ENCODE data around the gene HS2ST1. TPM values are rescaled to one million over a fixed set of nuclear protein-coding genes. Genes with fewer than 3 reads are reported as not detected.
A peak's percentile ranks its signal among the peaks of the same experiment; 100 is the strongest.

The HS2ST1 gene
- total and polyA plus RNA-seq, 8 donors: 22.5 to 92.2 (median 70.7) TPM

GRCh38 chr1:87149241-87150041 lies 235.0 kb downstream of the HS2ST1 start:
- TF ChIP-seq, protein P1, sequence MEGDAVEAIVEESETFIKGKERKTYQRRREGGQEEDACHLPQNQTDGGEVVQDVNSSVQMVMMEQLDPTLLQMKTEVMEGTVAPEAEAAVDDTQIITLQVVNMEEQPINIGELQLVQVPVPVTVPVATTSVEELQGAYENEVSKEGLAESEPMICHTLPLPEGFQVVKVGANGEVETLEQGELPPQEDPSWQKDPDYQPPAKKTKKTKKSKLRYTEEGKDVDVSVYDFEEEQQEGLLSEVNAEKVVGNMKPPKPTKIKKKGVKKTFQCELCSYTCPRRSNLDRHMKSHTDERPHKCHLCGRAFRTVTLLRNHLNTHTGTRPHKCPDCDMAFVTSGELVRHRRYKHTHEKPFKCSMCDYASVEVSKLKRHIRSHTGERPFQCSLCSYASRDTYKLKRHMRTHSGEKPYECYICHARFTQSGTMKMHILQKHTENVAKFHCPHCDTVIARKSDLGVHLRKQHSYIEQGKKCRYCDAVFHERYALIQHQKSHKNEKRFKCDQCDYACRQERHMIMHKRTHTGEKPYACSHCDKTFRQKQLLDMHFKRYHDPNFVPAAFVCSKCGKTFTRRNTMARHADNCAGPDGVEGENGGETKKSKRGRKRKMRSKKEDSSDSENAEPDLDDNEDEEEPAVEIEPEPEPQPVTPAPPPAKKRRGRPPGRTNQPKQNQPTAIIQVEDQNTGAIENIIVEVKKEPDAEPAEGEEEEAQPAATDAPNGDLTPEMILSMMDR (IDR thresholded peaks at IDR 0.05): no peak
- no peak for ATAC-seq
- H3K27me3 ChIP-seq: peaks cover 0 to 9% of the 10 kb centered on the region in 2 donors
- intact Hi-C loops (cut with DNase I): no loop called here
- peaks cover 9 to 32% of the 10 kb centered on the region in 2 donors for H3K4me1 ChIP-seq
- DNase-seq: peak in 2 of 4 donors; percentile 40 to 59
- H3K4me3 ChIP-seq: no peak overlapping the region
- no peaks in the 10 kb centered on the region for H3K36me3 ChIP-seq
- H3K27ac ChIP-seq: peak overlapping the region in 1 of 2 donors; percentile 20
- no peaks in the 10 kb centered on the region for H3K9me3 ChIP-seq

GRCh38 chr1:87150143-87150542 lies 235.7 kb downstream of the HS2ST1 start:
- TF ChIP-seq, protein P1 (IDR thresholded peaks at IDR 0.05): no peak
- Histone ChIP-seq H3K9me3 (no peaks in the 10 kb centered on the region), H3K4me1 (peaks cover 9 to 32% of the 10 kb centered on the region in 2 donors), H3K36me3 (no peaks in the 10 kb centered on the region), H3K4me3 (no peak overlapping the region), H3K27ac (peak overlapping the region in 1 of 2 donors; percentile 20), H3K27me3 (peaks cover 0 to 9% of the 10 kb centered on the region in 2 donors)
- intact Hi-C loops (cut with DNase I): no loop called here
- DNase-seq (no peak), ATAC-seq (no peak)

DNA sequence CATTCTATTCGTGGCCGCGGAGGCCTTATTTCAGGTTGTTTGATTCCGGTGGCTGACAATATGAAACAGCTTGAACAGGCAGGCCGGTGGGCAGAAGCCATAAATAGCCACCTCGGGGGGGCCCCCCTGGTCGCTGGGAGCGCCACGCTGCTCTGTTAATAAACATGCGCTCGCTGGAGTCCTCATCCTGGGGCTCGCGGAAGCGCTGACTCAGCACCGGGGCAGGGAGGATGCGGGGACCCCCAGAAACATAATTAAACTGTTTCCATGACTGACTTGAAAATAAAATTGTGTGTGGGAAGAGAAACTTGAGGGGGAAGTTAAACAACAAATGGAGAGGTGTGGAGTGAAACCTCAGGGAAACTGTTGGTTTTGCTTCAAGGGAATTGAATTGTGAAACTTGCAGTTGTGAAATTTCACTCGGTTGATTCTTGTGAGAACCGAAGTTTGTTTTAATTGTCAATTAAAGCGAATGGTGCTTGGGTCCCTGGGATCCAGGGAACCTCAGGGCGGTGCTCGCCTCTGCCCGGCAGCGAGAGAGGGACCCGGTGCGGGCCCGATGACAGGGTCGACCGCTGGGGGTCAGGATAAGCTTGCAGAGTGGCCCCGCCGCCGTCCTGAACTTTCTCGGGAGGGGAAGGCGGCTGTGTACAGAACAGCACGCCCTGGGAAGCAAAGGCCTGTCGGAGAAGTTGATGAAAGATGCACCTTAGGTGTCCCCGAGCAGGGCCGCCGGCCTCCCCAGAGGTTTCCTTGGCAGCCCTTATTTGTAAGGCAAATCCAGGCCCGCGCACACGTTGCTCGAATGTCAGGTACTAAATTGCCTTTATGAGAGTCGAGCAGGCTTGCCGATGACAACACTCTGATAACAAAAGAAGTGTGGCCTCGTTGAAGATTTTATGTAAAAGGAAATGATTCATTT lies 237.3 kb downstream of the HS2ST1 start:
- intact Hi-C loops (cut with DNase I): no loop called here
- peak overlapping the region; percentile 33 to 41 for H3K27ac ChIP-seq
- H3K4me1 ChIP-seq: peaks cover 9 to 32% of the 10 kb centered on the region in 2 donors

GRCh38 chr1:87154384-87154783 lies 239.9 kb downstream of the HS2ST1 start:
- peaks cover 0 to 9% of the 10 kb centered on the region in 2 donors for H3K27me3 ChIP-seq
- peak in 2 of 4 donors; percentile 37 to 49 for DNase-seq
- H3K9me3 ChIP-seq: no peaks in the 10 kb centered on the region
- peaks cover 9 to 25% of the 10 kb centered on the region in 2 donors for H3K4me1 ChIP-seq
- intact Hi-C loops (cut with DNase I): no loop called here
- no peak overlapping the region for H3K4me3 ChIP-seq
- H3K27ac ChIP-seq: no peak overlapping the region
- TF ChIP-seq, protein P1 (IDR thresholded peaks at IDR 0.05): no peak
- no peaks in the 10 kb centered on the region for H3K36me3 ChIP-seq
- no peak for ATAC-seq

More for the DNA sequence above, 237.3 kb downstream of the HS2ST1 start:
- TF ChIP-seq, protein P1 (IDR thresholded peaks at IDR 0.05): peak; percentile 20 to 49
- Histone ChIP-seq H3K27me3 (peaks cover 0 to 9% of the 10 kb centered on the region in 2 donors), H3K36me3 (no peaks in the 10 kb centered on the region), H3K4me3 (peak overlapping the region; percentile 10 to 37), H3K9me3 (no peaks in the 10 kb centered on the region)
- ATAC-seq (peak; percentile 96), DNase-seq (peak; percentile 62 to 92 (median 82))
